DND-41 (cell line): ENCODE results near the gene KRT32.

Source experiments
- ATAC-seq: fragments of 200-7000 bp; cut with Tn5 transposase; 3 replicates; pipeline ENCODE4 v1.9.1; 2021; ENCODE audit warnings: low read depth; ENCODE audit not compliant: insufficient read depth
- DNase-seq: peaks from one replicate; pipeline ENCODE4 v3.0.0-alpha.2; 2020
- H2AFZ ChIP-seq: 2 replicates; pipeline ENCODE4 v1.6.0; 2012; ENCODE audit warnings: low read depth, low read length
- H3K27ac ChIP-seq: 2 replicates; pipeline ENCODE4 v1.5.1; 2012; ENCODE audit warnings: low read length, inconsistent platforms
- H3K27me3 ChIP-seq: fragments of 200-600 bp; sonication (generic); 2 replicates; pipeline ENCODE4 v1.6.0; 2012; ENCODE audit warnings: low read length, mild to moderate bottlenecking, inconsistent platforms; ENCODE audit not compliant: insufficient read depth, poor library complexity
- H3K36me3 ChIP-seq: 2 replicates; pipeline ENCODE4 v1.5.1; 2012; ENCODE audit warnings: low read length, inconsistent platforms; ENCODE audit not compliant: insufficient read depth
- H3K4me1 ChIP-seq: 2 replicates; pipeline ENCODE4 v1.5.1; 2012; ENCODE audit warnings: mild to moderate bottlenecking, low read length; ENCODE audit not compliant: insufficient read depth
- H3K4me2 ChIP-seq: 2 replicates; pipeline ENCODE4 v1.6.0; 2012; ENCODE audit warnings: mild to moderate bottlenecking, moderate library complexity, low read length, inconsistent platforms; ENCODE audit not compliant: insufficient read depth
- H3K4me3 ChIP-seq, 2 experiments: fragments of 200-600 bp in 1 of 2; shearing (Covaris generic) in 1 of 2; 2 replicates each; pipeline ENCODE4 v1.5.1; 2012 to 2016; ENCODE audit warnings: inconsistent platforms in 2 of 2, low read length in 2 of 2, mild to moderate bottlenecking in 2 of 2, low read depth in 1 of 2, moderate library complexity in 1 of 2
- H3K79me2 ChIP-seq: 2 replicates; pipeline ENCODE4 v1.6.0; 2012; ENCODE audit warnings: low read length, inconsistent platforms; ENCODE audit not compliant: insufficient read depth
- H3K9ac ChIP-seq: 2 replicates; pipeline ENCODE4 v1.6.0; 2012; ENCODE audit warnings: low read depth, mild to moderate bottlenecking, inconsistent platforms, low read length, moderate library complexity
- H3K9me3 ChIP-seq: 2 replicates; pipeline ENCODE4 v1.5.1; 2012; ENCODE audit warnings: low read length, moderate library complexity, mild to moderate bottlenecking, inconsistent platforms; ENCODE audit not compliant: insufficient read depth, severe bottlenecking
- H4K20me1 ChIP-seq: 2 replicates; pipeline ENCODE4 v1.6.0; 2012; ENCODE audit warnings: low read length; ENCODE audit not compliant: insufficient read depth
- CTCF ChIP-seq: IDR thresholded peaks from 2 replicates; pipeline ENCODE4 v1.5.1; 2012; ENCODE audit warnings: borderline replicate concordance, low read length, moderate library complexity, mild to moderate bottlenecking; ENCODE audit not compliant: poor library complexity, severe bottlenecking; ENCODE audit errors: extremely low read depth
- EZH2 ChIP-seq: IDR thresholded peaks from 3 replicates; pipeline ENCODE4 v1.6.1; 2012; ENCODE audit warnings: borderline replicate concordance, low read depth, mild to moderate bottlenecking, moderate library complexity, low read length, inconsistent platforms; ENCODE audit not compliant: severe bottlenecking

Gene KRT32

GRCh38 chr17:41486809-41487530 is 19.8 kb upstream of the KRT32 start:
- Histone ChIP-seq H3K79me2 (no peaks in the 10 kb centered on the region), H4K20me1 (0 out of 2 replicates have a peak, but pooled peaks cover 3% of the 10 kb centered on the region), H2AFZ (no peak overlapping the region), H3K27ac (no peak overlapping the region), H3K36me3 (no peaks in the 10 kb centered on the region), H3K9ac (no peak overlapping the region), H3K9me3 (no peaks in the 10 kb centered on the region), H3K4me3 (no peak overlapping the region), H3K4me1 (no peaks in the 10 kb centered on the region), H3K4me2 (no peak overlapping the region), H3K27me3 (peaks cover 15% of the 10 kb centered on the region)
- ATAC-seq (no peak), DNase-seq (peak; percentile 7)
- TF ChIP-seq CTCF (peak; percentile 54), EZH2 (no peak)

- Histone ChIP-seq H2AFZ (no peak overlapping the region), H3K9ac (no peak overlapping the region), H4K20me1 (0 out of 2 replicates have a peak, but pooled peaks cover 4% of the 10 kb centered on the region), H3K79me2 (no peaks in the 10 kb centered on the region), H3K4me1 (no peaks in the 10 kb centered on the region), H3K9me3 (no peaks in the 10 kb centered on the region), H3K4me2 (no peak overlapping the region), H3K27me3 (peaks cover 15% of the 10 kb centered on the region), H3K4me3 (no peak overlapping the region), H3K36me3 (no peaks in the 10 kb centered on the region), H3K27ac (no peak overlapping the region)
- DNase-seq (no peak), ATAC-seq (no peak)
- TF ChIP-seq EZH2 (no peak), CTCF (no peak)
Observed at GRCh38 chr17:41486316-41486715, 19.1 kb upstream of the KRT32 start.

GRCh38 chr17:41484920-41485904 is 18.0 kb upstream of the KRT32 start:
- Histone ChIP-seq H3K79me2 (no peaks in the 10 kb centered on the region), H2AFZ (no peak overlapping the region), H3K4me3 (no peak overlapping the region), H3K4me1 (no peaks in the 10 kb centered on the region), H3K9me3 (no peaks in the 10 kb centered on the region), H3K4me2 (no peak overlapping the region), H3K27ac (no peak overlapping the region), H3K9ac (no peak overlapping the region), H4K20me1 (0 out of 2 replicates have a peak, but pooled peaks cover 4% of the 10 kb centered on the region), H3K27me3 (peaks cover 8% of the 10 kb centered on the region), H3K36me3 (no peaks in the 10 kb centered on the region)
- ATAC-seq: no peak
- no peak for DNase-seq
- TF ChIP-seq EZH2: no peak
- no peak for TF ChIP-seq CTCF
